NOMO-1 treated with dmso at 0.1 percent for 144 hours (cell line): Measurements from ENCODE around the gene TMEM79.

ENCODE experiments used
- DNase-seq: peaks from one replicate; lab custom pipeline; 2025; ENCODE audit not compliant: unreplicated experiment; lab: John Stamatoyannopoulos, UW

The TMEM79 gene

GRCh38 chr1:156262461-156263287 lies 21.5 kb upstream of the TMEM79 start:
- DNase-seq: no peak

GRCh38 chr1:156263288-156263655 lies 20.9 kb upstream of the TMEM79 start:
- no peak for DNase-seq

DNA sequence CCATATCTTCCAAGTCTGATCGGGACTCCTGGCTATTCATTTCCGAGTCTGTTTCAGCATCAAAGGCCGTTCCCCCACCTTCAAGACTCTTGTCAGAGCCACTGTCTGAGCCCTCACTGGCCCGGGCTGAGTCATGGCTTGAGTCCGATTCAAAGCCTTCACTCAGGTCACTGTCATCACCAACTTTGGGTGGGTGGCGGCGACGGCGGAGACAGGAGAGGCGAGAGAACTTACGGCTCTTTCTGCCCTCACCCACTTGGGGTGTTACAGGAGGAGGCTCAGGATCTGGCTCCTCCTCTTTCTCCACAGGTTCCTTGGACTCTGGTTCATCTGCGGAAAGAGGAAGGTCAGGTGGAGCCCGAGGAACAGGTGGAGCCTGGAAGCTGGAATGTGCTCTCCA lies 18.1 kb upstream of the TMEM79 start:
- no peak for DNase-seq

- DNase-seq: no peak
These were observed 15.8 kb upstream of the TMEM79 start for GRCh38 chr1:156268336-156268735.

- DNase-seq: no peak
These were observed 13.8 kb upstream of the TMEM79 start for GRCh38 chr1:156270314-156270713.

GRCh38 chr1:156276532-156276931 lies 7.6 kb upstream of the TMEM79 start:
- DNase-seq: peak; percentile 2

DNA sequence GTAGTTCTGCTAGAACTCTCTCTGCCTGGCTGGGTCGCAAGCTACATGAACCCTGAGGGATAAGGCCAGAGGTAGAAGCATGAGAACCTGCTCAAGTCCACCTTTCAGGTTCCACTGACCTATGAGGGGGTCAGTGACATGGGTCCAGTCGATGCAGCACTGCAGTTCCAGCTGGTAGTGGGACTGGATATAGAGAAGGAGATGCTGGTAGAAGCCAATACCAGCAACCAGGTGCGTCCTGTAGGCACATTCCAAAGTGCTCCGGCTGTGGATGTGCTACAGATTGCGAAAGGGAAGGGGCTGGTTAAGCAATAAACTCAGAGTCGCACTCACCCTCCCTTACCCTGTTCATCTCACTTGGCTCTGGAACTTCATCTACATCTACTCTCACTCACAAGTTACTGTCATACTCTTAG lies 7.2 kb upstream of the TMEM79 start:
- peak; percentile 44 for DNase-seq

DNA sequence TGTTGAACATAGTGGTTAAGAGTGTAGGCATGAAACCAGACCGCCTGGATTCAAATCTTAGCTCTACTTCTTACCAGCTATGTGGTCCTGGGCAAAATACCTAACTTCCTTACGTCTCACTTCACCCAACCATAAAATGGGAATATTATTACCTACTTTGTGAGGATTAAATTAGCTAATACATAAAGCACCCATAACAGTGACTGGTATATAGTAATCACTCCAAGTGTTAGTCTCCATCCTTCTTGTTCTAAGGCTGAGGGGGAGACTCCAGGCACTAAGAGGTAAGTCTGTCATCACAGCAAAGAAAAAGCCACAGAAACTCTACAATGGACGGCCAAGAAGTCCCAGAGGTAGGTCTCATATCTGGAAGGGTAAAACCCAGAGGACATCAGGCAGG lies 4.3 kb upstream of the TMEM79 start:
- no peak for DNase-seq

DNA sequence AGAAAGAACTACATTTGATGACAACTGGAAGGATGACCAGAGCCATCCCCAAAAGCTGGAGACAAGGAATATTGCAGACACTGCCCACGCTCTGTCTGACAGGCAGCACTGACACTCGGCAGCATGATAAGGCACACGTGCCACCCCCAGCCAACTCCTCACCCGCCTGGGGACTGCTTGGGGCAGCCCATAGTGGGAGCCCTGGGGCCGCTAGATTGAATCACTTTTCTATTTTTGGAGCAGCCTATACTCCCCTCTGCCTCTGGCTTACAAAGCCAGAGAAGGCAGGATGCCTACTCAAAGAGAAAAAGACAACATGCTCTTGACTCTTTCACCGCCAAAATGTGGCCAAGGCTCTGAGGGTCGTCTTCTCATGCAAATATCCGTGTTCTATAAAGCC lies 2.8 kb upstream of the TMEM79 start:
- DNase-seq: peak; percentile 31

- DNase-seq: no peak
These were observed 2.2 kb upstream of the TMEM79 start for GRCh38 chr1:156281693-156282478.

GRCh38 chr1:156282479-156283222 lies 1.5 kb upstream of the TMEM79 start, which contains the start of gene SMG5:
Gene SMG5 (minus strand): TSS chr1:156282825. CDS start chr1:156282680, 145 bp downstream.
- DNase-seq: peak; percentile 93

GRCh38 chr1:156283521-156283920 lies 604 bp upstream of the TMEM79 start:
- no peak for DNase-seq

- DNase-seq: no peak
These were observed 632 bp downstream of the TMEM79 start for GRCh38 chr1:156284757-156285156.

DNA sequence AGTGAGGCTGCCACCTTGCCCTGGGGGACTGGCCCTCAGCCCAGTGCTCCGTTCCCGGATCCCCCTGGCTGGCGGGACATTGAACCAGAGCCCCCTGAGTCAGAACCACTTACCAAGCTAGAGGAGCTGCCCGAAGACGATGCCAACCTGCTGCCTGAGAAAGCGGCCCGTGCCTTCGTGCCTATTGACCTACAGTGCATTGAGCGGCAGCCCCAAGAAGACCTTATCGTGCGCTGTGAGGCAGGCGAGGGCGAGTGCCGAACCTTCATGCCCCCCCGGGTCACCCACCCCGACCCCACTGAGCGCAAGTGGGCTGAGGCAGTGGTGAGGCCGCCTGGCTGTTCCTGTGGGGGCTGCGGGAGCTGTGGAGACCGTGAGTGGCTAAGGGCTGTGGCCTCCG lies 1.3 kb downstream of the TMEM79 start:
- no peak for DNase-seq

DNA sequence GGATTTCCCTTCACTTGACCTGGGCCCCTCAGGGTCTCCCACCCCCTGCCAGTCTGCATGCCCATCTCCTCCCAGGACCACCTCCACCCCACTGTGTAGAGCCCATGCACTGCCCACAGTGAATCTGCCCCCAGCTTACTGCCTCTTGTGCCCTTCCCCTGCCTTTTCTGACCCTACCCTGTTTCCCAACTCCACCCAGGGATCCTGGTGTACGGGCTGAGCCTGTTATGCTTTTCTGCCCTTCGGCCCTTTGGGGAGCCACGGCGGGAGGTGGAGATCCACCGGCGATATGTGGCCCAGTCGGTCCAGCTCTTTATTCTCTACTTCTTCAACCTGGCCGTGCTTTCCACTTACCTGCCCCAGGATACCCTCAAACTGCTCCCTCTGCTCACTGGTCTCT lies 1.9 kb downstream of the TMEM79 start:
- no peak for DNase-seq

DNA sequence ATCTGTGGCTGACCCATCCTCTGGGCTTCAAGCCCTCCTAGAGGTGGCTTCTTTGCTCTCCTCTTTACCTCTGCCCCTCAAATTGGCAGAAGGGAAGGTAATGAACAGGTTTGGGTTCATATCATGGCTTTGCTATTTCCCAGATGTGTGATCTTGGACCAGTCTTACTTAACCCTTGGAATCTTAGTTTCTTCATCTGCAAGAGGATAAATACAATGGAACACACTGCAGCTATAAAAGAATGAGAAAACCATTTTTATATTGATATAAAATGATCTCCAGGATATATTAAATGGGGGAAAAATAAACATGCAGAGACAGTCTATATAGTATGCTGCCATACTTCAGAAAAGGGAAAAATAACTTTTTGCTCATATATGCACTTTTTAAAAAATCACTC lies 5.7 kb downstream of the TMEM79 start:
- DNase-seq: no peak

DNA sequence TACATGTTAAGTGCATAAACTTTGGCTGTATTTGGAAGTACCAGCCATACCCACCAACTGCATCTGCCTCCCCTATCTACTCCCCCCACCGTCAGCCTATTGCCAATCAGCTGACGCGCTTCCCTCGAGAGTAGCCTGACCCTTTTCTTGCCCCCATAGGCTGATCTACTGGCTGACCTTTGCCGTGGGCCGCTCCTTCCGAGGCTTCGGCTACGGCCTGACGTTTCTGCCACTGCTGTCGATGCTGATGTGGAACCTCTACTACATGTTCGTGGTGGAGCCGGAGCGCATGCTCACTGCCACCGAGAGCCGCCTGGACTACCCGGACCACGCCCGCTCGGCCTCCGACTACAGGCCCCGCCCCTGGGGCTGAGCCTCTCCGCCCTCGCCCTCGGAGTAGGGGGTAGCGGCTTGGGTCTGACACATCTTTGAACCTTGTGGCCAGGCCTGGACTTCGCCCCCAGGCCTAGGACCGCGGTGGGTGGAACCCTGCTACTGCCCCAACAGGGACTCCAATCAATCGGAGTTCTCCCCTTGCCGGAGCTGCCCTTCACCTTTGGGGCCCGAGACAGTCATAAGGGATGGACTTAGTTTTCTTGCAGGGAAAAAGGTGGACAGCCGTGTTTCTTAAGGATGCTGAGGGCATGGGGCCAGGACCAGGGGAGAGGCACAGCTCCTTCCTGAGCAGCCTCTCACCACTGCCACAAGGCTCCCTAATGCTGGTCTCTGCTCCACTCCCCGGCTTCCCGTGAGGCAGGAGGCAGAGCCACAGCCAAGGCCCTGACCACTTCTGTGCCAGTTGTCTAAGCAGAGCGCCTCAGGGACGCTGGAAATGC lies 7.3 kb downstream of the TMEM79 start:
- DNase-seq: no peak

DNA sequence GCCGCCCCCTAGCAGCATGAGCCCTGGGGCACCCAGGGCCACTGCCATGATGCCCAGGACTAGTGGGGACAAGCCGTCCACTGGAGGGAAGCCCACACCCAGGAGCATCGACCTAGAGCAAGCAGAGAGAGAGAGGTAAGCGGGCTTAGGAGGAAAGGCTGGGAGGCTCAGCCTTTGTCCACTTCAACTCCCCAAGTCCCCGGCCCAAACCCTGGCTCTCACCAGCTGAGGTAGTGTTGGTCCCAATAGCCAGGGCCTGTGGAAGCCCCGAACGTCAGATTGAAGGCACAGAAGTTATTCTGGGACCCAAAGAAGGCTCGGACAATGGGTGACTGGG lies 8.9 kb downstream of the TMEM79 start:
- no peak for DNase-seq

GRCh38 chr1:156293895-156294294 lies 9.8 kb downstream of the TMEM79 start:
- no peak for DNase-seq

DNA sequence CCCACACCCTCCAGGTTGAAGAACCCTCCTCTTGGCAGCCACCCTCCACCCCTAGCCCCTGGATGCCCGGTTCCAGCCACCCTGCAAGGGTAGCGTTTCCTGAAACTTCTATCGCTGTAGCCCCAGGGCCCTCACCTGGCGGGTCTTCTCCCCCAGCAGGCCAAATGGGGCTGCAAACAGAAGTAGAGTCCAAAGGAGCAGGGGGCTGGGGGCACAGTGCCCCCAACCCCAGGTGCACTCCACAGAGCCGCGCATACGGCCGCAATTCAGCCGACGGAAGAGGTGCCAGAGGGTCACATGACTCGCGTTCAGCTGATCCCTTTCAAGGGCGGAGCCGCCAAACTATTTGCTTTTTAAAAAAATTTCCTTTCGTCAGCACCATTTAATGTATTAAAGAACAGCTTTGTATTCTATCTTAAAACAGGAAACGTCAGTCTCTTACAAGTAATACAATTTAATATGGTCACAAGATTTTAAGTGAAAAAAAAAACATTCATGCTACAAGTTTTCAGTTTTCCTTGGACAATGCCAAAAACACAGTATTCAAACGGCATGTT lies 11.3 kb downstream of the TMEM79 start, which contains the start of gene GLMP:
GLMP (minus strand) TSS at position 289 of the 557 bp plus-strand sequence; CDS start at position 255, 34 bp downstream.
- DNase-seq: peak; percentile 52
